ENCODE results near the gene NTSR2.
A peak's percentile ranks its signal among the peaks of the same experiment; 100 is the strongest.

The NTSR2 gene

DNA sequence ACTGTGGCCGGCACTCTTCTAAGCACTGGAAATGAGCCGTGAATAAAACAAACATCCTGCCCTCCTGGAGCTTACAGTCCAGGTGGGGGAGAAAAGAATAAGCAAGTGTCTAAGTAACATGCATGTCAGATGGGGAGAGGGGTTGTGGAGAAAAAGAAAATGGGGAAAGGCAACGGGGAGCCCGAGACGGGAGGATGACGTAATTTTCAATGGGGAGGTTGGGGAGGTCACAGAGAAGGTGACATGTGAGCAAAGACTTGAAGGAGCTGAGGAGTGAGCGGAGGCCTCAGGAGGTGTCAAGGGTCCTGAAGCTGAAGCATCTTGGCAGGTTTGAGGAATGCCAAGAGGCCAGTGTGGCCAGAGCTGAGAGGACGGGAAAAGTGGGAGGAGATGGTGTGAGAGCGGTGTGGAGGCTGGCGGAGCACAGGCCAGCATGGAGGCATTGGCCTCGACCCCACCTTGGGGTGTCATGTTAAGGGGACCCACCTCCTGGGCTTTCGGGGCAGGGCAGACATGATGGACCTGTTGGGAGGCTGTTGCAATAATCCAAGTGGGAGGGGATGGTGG, 15.0 kb upstream of the NTSR2 start:
- Histone ChIP-seq H3K4me3 (no peak overlapping the region), H3K27ac (no peak overlapping the region), H3K4me1 (peaks cover 0 to 25% (median 5%) of the 10 kb centered on the region in 4 donors), H3K9me3 (no peaks in the 10 kb centered on the region), H3K27me3 (peaks cover 0 to 33% of the 10 kb centered on the region in 2 donors), H3K36me3 (no peaks in the 10 kb centered on the region)
- TF ChIP-seq, protein P1, sequence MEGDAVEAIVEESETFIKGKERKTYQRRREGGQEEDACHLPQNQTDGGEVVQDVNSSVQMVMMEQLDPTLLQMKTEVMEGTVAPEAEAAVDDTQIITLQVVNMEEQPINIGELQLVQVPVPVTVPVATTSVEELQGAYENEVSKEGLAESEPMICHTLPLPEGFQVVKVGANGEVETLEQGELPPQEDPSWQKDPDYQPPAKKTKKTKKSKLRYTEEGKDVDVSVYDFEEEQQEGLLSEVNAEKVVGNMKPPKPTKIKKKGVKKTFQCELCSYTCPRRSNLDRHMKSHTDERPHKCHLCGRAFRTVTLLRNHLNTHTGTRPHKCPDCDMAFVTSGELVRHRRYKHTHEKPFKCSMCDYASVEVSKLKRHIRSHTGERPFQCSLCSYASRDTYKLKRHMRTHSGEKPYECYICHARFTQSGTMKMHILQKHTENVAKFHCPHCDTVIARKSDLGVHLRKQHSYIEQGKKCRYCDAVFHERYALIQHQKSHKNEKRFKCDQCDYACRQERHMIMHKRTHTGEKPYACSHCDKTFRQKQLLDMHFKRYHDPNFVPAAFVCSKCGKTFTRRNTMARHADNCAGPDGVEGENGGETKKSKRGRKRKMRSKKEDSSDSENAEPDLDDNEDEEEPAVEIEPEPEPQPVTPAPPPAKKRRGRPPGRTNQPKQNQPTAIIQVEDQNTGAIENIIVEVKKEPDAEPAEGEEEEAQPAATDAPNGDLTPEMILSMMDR (IDR thresholded peaks at IDR 0.05), result no peak
- intact Hi-C loops (cut with DNase I; ENCODE audit: low total_unique reads), result no loop called here
- peak in 1 of 2 donors; percentile 21 for DNase-seq

DNA sequence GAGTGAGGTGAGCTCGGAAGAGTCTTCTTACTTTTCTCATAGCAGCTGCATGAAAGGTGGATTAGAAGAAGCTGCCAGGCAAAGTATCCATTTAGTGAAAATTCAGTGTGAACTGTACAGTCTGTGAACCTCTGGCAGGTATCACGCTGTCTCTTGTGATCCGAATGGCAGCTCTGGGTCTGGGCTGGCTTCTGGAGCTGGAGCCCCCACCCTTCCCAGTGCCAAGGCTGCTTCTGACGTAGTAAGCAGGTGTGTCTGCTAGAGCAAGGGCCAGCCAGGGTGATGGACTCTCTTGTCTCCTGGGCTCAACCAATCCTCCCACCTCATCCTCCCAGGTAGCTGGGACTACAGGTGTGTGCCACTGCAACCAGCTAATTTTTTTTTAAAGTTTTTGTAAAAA, 14.0 kb upstream of the NTSR2 start:
- TF ChIP-seq, protein P1 (IDR thresholded peaks at IDR 0.05), result no peak
- H3K4me1 ChIP-seq, result peaks cover 0 to 23% (median 5%) of the 10 kb centered on the region in 4 donors
- DNase-seq, result peak in 1 of 2 donors; percentile 32
- H3K27ac ChIP-seq, result no peak overlapping the region
- peaks cover 0 to 42% of the 10 kb centered on the region in 2 donors for H3K27me3 ChIP-seq
- no peak overlapping the region for H3K4me3 ChIP-seq
- no peaks in the 10 kb centered on the region for H3K36me3 ChIP-seq
- intact Hi-C loops (cut with DNase I; ENCODE audit: low total_unique reads), result no loop called here
- H3K9me3 ChIP-seq, result no peaks in the 10 kb centered on the region

DNA sequence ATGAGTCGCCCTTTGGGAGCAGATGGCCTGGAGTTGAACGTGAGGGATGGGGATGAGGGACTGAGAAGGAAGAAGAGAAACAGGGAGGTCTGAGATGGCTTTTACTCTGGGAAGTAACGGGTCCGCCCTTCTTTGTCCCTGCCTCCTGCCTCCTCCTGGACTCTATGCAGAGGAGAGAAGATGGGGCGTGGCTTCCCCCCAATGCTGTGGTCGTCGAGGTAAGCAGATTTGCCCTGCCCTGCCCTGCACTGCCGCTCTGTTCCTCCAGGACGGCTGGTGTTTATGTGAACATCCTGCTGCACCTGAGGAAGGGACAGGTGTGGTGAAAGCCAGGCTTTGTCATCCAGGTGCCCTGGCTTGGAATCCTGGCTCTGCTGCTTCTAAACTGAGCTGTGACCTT, 13.5 kb upstream of the NTSR2 start:
- peak in 1 of 2 donors; percentile 47 for DNase-seq
- peaks cover 0 to 45% of the 10 kb centered on the region in 2 donors for H3K27me3 ChIP-seq
- H3K27ac ChIP-seq, result no peak overlapping the region
- H3K9me3 ChIP-seq, result no peaks in the 10 kb centered on the region
- H3K4me1 ChIP-seq, result peaks cover 0 to 18% (median 5%) of the 10 kb centered on the region in 4 donors
- TF ChIP-seq, protein P1 (IDR thresholded peaks at IDR 0.05), result no peak
- intact Hi-C loops (cut with DNase I; ENCODE audit: low total_unique reads), result no loop called here
- no peaks in the 10 kb centered on the region for H3K36me3 ChIP-seq
- H3K4me3 ChIP-seq, result no peak overlapping the region

DNA sequence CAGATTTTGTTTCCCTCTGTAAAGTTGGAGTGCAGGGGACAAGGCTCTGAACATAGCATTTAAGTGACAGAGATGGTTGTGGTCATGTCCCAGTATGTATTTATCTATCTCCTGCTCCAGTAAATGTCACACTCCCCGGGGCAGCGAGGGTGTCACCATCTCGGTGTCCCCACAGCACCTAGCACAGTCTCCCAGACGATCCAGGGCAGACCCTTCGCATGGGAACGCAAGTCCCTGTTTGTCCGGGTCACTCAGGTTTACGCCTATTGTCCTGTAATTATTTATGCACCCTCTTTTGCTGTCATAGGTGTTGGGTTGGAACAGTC, 12.6 kb upstream of the NTSR2 start:
- TF ChIP-seq, protein P1 (IDR thresholded peaks at IDR 0.05), result no peak

DNA sequence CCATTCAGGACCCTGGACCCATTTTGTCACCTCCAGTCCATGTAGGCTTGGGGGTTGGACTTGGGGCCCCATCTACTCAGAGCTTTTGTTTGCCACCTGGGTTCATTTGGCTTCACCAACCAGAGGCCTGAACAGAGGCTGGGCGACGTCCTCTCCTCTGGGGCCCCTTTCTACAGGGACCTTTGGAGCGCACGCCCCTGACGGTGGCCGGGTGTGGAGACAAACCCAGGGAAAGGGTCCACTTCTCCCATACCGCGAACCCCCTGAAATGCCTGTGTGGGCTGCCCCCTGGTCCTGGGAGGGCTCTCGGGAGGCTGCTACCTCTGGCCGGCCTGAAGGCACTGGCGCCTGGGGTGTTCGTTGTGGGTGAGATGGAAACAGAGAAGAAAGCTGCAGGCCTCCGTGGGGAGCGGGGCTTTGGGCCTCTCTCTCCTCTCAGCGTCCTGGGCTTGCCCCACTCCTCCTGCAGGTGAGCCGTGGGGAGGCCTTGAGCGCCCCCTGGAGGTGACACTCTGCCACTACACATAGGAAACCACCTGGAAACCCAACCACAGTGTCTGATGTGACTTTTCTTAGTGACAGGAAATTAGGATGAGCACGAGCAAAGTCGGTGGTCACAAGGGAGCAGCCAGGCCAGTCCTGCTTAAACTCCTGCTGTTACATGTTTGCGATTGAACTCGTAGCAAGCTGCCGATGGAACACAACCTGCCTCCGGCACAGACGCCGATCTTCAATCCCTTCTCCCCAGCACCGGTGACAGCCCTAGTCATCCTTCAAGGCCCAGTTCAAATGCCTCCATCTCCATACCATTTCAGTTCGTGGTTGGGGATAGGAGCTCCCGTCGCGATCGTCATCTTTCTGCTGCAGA, 12.0 kb upstream of the NTSR2 start:
- Histone ChIP-seq H3K9me3 (no peaks in the 10 kb centered on the region), H3K27me3 (peaks cover 0 to 59% of the 10 kb centered on the region in 2 donors), H3K4me3 (no peak overlapping the region), H3K27ac (no peak overlapping the region), H3K36me3 (no peaks in the 10 kb centered on the region), H3K4me1 (peaks cover 0 to 8% (median 0%) of the 10 kb centered on the region in 4 donors)
- DNase-seq, result peak in 1 of 2 donors; percentile 47
- intact Hi-C loops (cut with DNase I; ENCODE audit: low total_unique reads), result no loop called here
- TF ChIP-seq, protein P1 (IDR thresholded peaks at IDR 0.05), result peak; percentile 40 to 65

More for the DNA sequence above, 12.6 kb upstream of the NTSR2 start:
- no peak overlapping the region for H3K4me3 ChIP-seq
- H3K4me1 ChIP-seq, result peaks cover 0 to 9% (median under 1%) of the 10 kb centered on the region in 4 donors
- no peak for DNase-seq
- intact Hi-C loops (cut with DNase I; ENCODE audit: low total_unique reads), result no loop called here
- H3K27me3 ChIP-seq, result peaks cover 0 to 54% of the 10 kb centered on the region in 2 donors
- no peaks in the 10 kb centered on the region for H3K9me3 ChIP-seq
- H3K36me3 ChIP-seq, result no peaks in the 10 kb centered on the region
- H3K27ac ChIP-seq, result no peak overlapping the region

Measured in tibial artery (tissue), 4 donors.